Panc1 (cell line): ENCODE results near the gene FLII. TPM values are rescaled to one million over a fixed set of nuclear protein-coding genes. Genes with fewer than 3 reads are reported as not detected.

Source experiments
- ATAC-seq: fragments of 200-7000 bp; cut with Tn5 transposase; 2 replicates; pipeline ENCODE4 v1.9.1; 2020; ENCODE audit warnings: mild to moderate bottlenecking, moderate library complexity
- BruUV-seq: library from RNA; stranded (reverse); fragments of 400-500 nt; replicated peaks from 2 replicates; lab custom pipeline; 2021; lab: Mats Ljungman, UMichigan
- CTCF ChIA-PET: fragments of 300-600 bp; sonication (Branson Sonifier 250); formaldehyde crosslinking; loops from one replicate; lab custom pipeline; 2022; ENCODE audit warnings: antibody characterized with exemption; lab: Charles Lee
- POLR2A ChIA-PET: fragments of 300-600 bp; sonication (Branson Sonifier 250); formaldehyde crosslinking; loops from one replicate; lab custom pipeline; 2022; ENCODE audit warnings: antibody characterized with exemption; lab: Charles Lee
- DNase-seq: peaks from one replicate; pipeline ENCODE4 v3.0.0-alpha.2; 2010; ENCODE audit warnings: low read depth, low spot score
- H3K27ac ChIP-seq: 2 replicates; pipeline ENCODE4 v1.5.1; 2011; ENCODE audit warnings: mild to moderate bottlenecking, low read length, inconsistent platforms
- H3K27me3 ChIP-seq: fragments of 200-500 bp; sonication (Bioruptor generic); 2 replicates; pipeline ENCODE4 v1.6.0; 2014; ENCODE audit warnings: low read length, inconsistent platforms; ENCODE audit not compliant: control insufficient read depth, insufficient read depth
- H3K36me3 ChIP-seq: fragments of 200-500 bp; sonication (Bioruptor generic); 2 replicates; pipeline ENCODE4 v1.5.1; 2014; ENCODE audit warnings: inconsistent platforms, mild to moderate bottlenecking, low read length, moderate library complexity; ENCODE audit not compliant: control insufficient read depth, insufficient read depth
- H3K4me1 ChIP-seq: 2 replicates; pipeline ENCODE4 v1.5.1; 2011; ENCODE audit warnings: inconsistent platforms, mild to moderate bottlenecking, low read length, moderate library complexity; ENCODE audit not compliant: control insufficient read depth, insufficient read depth
- H3K4me3 ChIP-seq, 2 experiments: 2 replicates each; pipeline ENCODE4 v1.5.1; 2011 to 2012; ENCODE audit warnings: low read depth in 2 of 2, low read length in 2 of 2, mild to moderate bottlenecking in 2 of 2, inconsistent platforms in 1 of 2, moderate library complexity in 1 of 2
- H3K9me3 ChIP-seq: fragments of 200-500 bp; sonication (Bioruptor generic); 2 replicates; pipeline ENCODE4 v1.5.1; 2014; ENCODE audit warnings: low read depth, mild to moderate bottlenecking, inconsistent platforms, low read length, moderate library complexity; ENCODE audit not compliant: control insufficient read depth, insufficient read depth
- POLR2AphosphoS5 ChIP-seq: IDR thresholded peaks from 2 replicates; pipeline ENCODE4 v1.6.1; 2012; ENCODE audit warnings: mild to moderate bottlenecking, low read depth, low read length, moderate library complexity
- SIN3A ChIP-seq: IDR thresholded peaks from 2 replicates; pipeline ENCODE4 v1.6.1; 2012; ENCODE audit warnings: low read depth, mild to moderate bottlenecking, low read length, moderate library complexity, borderline replicate concordance; ENCODE audit not compliant: insufficient read depth
- TCF7L2 ChIP-seq: IDR thresholded peaks from 2 replicates; pipeline ENCODE4 v1.6.1; 2011; ENCODE audit warnings: mild to moderate bottlenecking, low read depth, low read length, inconsistent platforms
- in situ Hi-C: cut with HindIII; loops from 2 replicates; pipeline ENCODE4 v1.10.0; 2016; ENCODE audit warnings: low sequenced_read_pairs, low pct_unique_long_range_greater_than_20kb
- intact Hi-C: fragments of 100-400 bp; cut with micrococcal nuclease; formaldehyde crosslinking; loops from one replicate; pipeline ENCODE4 v1.10.0; 2022; ENCODE audit not compliant: unreplicated experiment
- total RNA-seq: library from RNA; stranded (reverse); gene quantifications from one replicate; pipeline ENCODE4 v1.2.1, GENCODE V29; 2021; ENCODE audit not compliant: unreplicated experiment
- TF ChIP-seq, protein P1 (sequence below): fragments of 450-650 bp; IDR thresholded peaks from 2 replicates; pipeline ENCODE4 v1.5.1; 2017; ENCODE audit warnings: mild to moderate bottlenecking
- TF ChIP-seq, protein P2 (sequence below), 2 experiments: IDR thresholded peaks; 2 replicates each; pipeline ENCODE4 v1.6.1; 2011 to 2012; ENCODE audit warnings: low read depth in 2 of 2, control low read depth in 1 of 2, low read length in 1 of 2, mild to moderate bottlenecking in 1 of 2, moderate library complexity in 1 of 2; ENCODE audit not compliant: insufficient read depth in 1 of 2

FLII gene
- total RNA-seq, 1 experiment from 2014 or later: 207 TPM

DNA sequence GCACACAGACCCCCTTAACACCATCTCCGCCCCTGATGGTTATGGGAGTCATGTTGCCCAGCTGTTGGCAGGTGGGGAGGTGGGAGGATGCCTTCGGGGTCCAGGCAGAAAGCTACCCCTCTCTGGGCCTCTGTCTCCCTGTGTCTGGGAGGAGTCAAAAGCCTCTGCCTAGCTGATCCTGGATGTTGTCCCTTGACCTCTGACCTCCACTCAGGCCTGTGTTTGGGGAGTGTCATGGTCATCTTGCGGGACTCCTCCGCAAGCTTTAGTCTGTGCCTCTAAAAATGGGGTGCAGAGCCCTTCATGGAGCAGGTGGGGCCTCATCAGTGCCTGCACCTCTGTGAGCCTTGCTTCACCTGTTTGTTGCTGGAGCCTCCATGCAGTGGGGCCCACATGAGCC lies 29.3 kb downstream of the FLII start:
- no peak for ATAC-seq
- H3K4me1 ChIP-seq: peaks cover 2% of the 10 kb centered on the region; the same call in 1 of the 2 replicates

DNA sequence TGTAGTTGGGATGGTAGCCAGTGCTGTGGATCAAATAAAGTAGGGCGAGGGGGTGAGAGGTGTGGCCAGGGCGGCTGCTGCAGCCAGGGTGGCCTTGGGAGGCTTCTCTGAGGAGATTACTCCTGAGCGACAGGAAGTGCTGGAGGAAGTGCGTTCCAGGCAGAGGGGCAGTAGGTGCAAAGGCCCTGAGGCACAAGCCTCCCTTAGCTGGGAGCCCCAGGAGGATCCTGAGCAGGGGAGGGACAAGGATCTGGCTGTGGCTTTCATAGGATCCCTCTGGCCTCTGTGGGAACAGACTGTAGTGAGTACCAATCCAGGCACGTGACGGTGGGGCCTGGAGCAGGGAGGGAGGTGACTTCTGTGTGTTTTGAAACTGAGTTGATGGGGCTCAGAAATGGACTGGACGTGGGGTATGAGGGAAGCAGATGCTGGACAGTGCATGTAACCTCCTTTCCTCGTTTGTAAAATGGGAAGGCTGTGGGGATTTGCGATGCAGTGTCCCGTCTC lies 30.3 kb downstream of the FLII start:
- CTCF ChIA-PET: no interaction called here

More for the DNA sequence above, 29.3 kb downstream of the FLII start:
- intact Hi-C loops: no loop called here
- H3K9me3 ChIP-seq: no peaks in the 10 kb centered on the region
- no peak overlapping the region for H3K27ac ChIP-seq
- in situ Hi-C loops: no loop called here
- no peaks in the 10 kb centered on the region for H3K36me3 ChIP-seq
- H3K27me3 ChIP-seq: no peaks in the 10 kb centered on the region
- no TSS peak for BruUV-seq
- H3K4me3 ChIP-seq: no peak overlapping the region
- no peak for DNase-seq
- TF ChIP-seq TCF7L2: no peak
- TF ChIP-seq POLR2AphosphoS5: no peak
- TF ChIP-seq, protein P1, sequence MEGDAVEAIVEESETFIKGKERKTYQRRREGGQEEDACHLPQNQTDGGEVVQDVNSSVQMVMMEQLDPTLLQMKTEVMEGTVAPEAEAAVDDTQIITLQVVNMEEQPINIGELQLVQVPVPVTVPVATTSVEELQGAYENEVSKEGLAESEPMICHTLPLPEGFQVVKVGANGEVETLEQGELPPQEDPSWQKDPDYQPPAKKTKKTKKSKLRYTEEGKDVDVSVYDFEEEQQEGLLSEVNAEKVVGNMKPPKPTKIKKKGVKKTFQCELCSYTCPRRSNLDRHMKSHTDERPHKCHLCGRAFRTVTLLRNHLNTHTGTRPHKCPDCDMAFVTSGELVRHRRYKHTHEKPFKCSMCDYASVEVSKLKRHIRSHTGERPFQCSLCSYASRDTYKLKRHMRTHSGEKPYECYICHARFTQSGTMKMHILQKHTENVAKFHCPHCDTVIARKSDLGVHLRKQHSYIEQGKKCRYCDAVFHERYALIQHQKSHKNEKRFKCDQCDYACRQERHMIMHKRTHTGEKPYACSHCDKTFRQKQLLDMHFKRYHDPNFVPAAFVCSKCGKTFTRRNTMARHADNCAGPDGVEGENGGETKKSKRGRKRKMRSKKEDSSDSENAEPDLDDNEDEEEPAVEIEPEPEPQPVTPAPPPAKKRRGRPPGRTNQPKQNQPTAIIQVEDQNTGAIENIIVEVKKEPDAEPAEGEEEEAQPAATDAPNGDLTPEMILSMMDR: no peak
- TF ChIP-seq, protein P2, sequence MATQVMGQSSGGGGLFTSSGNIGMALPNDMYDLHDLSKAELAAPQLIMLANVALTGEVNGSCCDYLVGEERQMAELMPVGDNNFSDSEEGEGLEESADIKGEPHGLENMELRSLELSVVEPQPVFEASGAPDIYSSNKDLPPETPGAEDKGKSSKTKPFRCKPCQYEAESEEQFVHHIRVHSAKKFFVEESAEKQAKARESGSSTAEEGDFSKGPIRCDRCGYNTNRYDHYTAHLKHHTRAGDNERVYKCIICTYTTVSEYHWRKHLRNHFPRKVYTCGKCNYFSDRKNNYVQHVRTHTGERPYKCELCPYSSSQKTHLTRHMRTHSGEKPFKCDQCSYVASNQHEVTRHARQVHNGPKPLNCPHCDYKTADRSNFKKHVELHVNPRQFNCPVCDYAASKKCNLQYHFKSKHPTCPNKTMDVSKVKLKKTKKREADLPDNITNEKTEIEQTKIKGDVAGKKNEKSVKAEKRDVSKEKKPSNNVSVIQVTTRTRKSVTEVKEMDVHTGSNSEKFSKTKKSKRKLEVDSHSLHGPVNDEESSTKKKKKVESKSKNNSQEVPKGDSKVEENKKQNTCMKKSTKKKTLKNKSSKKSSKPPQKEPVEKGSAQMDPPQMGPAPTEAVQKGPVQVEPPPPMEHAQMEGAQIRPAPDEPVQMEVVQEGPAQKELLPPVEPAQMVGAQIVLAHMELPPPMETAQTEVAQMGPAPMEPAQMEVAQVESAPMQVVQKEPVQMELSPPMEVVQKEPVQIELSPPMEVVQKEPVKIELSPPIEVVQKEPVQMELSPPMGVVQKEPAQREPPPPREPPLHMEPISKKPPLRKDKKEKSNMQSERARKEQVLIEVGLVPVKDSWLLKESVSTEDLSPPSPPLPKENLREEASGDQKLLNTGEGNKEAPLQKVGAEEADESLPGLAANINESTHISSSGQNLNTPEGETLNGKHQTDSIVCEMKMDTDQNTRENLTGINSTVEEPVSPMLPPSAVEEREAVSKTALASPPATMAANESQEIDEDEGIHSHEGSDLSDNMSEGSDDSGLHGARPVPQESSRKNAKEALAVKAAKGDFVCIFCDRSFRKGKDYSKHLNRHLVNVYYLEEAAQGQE (IDR thresholded peaks at IDR 0.05; ENCODE audit: insufficient read depth in 1 of 2, low read depth in 2 of 2, low read length in 1 of 2): no peak
- TF ChIP-seq SIN3A: no peak
- CTCF ChIA-PET: no interaction called here
- POLR2A ChIA-PET: interaction anchor here (0.6 kb wide), 1 partner anchor 64 kb away, joined by 3 read pairs; no protein-coding TSS in a partner anchor

More for the DNA sequence above, 30.3 kb downstream of the FLII start:
- no peaks in the 10 kb centered on the region for H3K9me3 ChIP-seq
- in situ Hi-C loops: no loop called here
- POLR2A ChIA-PET: no interaction called here
- intact Hi-C loops: no loop called here
- no peak overlapping the region for H3K4me3 ChIP-seq
- H3K27me3 ChIP-seq: no peaks in the 10 kb centered on the region
- H3K4me1 ChIP-seq: peaks cover 2% of the 10 kb centered on the region; the same call in 1 of the 2 replicates
- no peak for ATAC-seq
- BruUV-seq: TSS peak; percentile 74
- no peaks in the 10 kb centered on the region for H3K36me3 ChIP-seq
- no peak for DNase-seq
- H3K27ac ChIP-seq: no peak overlapping the region
- TF ChIP-seq TCF7L2: no peak
- TF ChIP-seq SIN3A: no peak
- TF ChIP-seq POLR2AphosphoS5: no peak
- TF ChIP-seq, protein P2 (IDR thresholded peaks at IDR 0.05; ENCODE audit: insufficient read depth in 1 of 2, low read depth in 2 of 2, low read length in 1 of 2): no peak
- TF ChIP-seq, protein P1: no peak
